NCI-H2107 (cell line): ENCODE measurements around the gene GRIN2A.

Source experiments
- DNase-seq: peaks from one replicate; lab custom pipeline; 2025; lab: John Stamatoyannopoulos, UW

The GRIN2A gene

GRCh38 chr16:9818702-9819101, 363.5 kb downstream of the GRIN2A start:
- no peak for DNase-seq

DNA sequence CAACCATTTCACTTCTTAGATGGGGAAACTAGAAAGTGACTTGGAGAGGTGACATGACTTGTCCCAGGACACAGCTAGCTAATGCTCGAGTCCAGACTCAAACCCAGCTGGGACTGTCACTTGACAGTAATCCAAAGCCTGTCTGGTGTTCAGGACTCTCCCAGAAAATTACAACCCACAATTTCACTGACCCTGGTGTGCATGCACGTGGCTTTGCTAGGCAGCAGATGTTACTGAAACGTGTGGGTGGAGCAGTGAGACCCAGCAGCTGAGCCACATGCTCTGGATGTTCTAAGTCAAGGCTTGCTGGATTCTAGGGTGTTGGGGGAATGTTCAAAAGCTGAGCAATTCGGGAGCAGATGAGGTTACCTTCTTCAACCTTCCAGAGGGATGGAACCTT, 364.6 kb downstream of the GRIN2A start:
- no peak for DNase-seq

DNA sequence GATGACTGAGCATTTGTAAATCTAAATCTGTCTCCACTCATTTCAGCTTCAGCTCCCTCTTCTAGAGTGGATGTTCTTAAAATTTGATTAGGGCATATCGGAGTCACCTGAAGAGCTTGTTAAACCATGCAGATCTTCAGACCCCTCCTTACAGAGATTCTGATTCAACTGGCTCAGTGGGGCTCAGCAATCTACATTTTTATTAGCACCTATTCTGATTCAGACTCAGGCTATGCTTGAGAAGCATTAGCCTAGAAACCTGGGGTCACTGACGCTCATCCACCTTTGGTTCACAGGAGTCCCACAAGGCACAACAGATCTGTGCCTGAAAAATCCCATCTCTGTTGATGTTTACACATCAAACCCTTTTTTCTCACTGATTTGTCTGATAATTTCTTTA, 365.6 kb downstream of the GRIN2A start:
- no peak for DNase-seq

DNA sequence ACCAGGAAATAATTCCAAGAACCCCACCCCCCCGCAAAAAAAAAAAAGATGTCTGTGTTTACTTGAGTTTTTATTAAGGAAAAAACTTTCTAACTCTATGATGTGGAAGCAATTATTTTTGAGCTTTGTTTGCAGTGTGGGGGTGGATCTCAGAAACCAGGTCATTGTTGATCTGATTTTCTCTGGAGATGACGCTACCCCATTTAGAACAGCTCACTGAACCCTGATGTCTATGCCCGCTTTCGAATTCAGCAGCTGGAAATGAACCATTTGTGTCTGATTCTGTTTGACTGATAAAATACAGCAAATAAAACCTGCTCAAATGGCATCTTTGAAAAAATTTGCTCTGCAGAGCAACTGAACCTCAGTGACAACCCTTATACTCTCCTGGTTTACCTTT, 368.6 kb downstream of the GRIN2A start:
- no peak for DNase-seq

DNA sequence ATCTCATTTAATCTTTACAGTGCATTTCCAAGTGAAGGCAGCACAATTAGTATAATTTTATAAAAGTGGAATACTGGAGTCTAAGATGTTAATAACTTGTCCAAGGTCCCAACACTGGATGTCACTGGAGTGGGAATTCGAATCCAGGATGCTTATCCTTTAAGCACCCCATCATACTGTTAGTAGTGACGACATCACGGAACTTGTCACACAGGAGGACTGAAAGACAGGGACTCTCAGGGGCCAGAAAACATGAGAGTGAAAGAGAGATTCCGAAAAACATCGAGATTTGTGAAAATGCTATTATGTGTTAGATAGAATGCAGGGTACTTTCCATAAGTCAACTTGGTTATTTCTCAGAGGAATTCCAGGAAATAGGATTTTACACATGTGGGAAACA, 374.0 kb downstream of the GRIN2A start:
- DNase-seq = no peak

DNA sequence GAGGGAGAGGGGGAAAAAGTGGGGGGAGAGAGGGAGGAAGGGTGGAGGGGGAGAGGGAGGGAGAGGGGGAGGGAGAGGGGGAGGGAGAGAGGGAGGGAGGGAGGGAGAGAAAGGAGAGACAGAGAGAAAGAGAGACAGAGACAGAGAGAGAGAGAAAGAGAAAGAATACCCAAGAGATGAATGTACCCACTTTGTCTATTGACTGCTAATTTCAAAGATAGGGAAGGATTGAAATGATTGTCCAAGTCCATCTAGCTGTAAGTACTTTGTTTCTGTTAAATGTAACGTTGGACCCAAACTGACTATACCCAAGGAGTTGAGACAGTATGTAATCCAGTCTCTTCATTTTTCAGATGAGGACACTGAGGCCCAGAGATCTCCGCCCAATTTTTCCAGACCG, 374.9 kb downstream of the GRIN2A start:
- DNase-seq = no peak

DNA sequence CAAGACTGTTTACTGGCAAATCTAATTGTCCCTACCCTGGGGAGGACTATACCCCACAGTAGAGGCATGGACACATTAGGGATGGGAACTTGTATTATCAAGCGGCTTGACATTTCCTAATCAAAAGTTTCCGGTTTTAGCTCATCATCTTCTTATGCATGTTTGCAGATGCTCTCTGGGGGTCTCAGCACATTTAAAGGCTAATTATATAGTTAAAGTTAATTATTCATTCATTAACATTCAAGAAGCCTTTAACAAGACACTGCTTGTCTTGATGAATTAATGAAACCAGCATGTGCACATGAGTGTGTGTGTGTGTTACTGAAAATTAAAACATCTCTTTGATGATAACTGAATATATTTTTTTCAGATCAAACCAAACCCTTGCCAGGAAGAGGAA, 377.1 kb downstream of the GRIN2A start:
- no peak for DNase-seq

DNA sequence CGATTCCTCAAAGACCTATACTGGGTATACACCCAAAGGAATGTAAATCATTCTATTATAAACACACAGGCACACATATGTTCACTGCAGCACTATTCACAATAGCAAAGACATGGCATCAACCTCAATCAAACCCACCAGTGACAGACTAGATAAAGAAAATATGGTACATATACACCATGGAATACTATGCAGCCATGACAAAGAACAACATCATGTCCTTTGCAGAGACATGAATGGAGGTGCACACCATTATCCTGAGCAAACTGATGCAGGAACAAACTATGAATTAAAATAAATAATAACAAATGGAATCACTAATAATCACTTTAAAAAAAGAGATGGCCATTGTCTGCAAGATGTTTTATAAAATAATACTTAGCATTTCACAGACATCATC, 380.1 kb downstream of the GRIN2A start:
- no peak for DNase-seq

DNA sequence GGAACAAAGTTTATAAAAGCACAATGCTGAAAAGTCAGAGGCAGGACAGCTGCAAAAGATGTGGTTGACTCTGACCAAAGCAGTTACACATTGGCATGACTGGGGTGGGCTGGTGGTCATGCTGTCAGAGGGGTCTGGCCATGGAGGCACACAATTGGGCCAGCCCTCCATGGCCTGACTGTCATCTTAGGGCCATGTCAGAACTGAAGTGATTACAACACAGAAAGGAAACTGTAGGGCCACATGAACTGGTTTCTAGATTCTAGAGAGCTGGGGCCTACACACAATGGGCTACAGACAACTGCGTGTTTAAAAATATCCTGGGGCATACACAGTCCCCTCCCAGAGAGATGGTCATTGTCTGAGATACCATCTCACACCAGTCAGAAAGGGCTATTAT, 380.6 kb downstream of the GRIN2A start:
- DNase-seq = no peak

- no peak for DNase-seq
These were observed 382.0 kb downstream of the GRIN2A start for GRCh38 chr16:9800186-9800738.

DNA sequence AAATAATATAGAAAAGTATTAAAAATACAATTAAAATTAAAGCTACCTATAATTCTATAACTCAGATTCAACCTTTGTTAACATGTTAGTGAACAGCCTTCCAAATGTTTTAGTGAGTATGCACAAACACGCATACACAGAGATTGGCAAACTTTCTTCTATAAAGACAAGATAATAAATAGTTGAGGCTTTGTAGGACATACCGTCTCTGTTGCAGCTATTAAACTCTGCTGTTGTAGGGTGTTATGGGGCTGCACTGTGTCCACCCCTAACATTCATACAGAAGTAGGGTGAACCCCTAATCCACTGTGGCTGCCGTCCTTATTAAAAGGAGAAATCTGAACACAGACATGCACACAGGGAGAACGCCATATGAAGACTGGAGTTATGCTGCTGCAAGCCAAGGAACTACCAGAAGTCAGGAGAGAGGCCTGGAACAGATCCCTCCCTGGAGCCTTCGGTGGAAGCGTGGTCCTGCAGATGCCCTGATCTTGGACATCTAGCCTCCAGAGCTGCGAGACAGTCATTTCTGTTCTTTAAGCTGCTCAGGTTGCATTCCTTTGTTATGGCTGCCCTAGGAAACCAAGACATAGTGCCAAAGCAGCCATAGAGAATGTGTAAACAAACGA, 383.2 kb downstream of the GRIN2A start:
- DNase-seq = no peak

DNA sequence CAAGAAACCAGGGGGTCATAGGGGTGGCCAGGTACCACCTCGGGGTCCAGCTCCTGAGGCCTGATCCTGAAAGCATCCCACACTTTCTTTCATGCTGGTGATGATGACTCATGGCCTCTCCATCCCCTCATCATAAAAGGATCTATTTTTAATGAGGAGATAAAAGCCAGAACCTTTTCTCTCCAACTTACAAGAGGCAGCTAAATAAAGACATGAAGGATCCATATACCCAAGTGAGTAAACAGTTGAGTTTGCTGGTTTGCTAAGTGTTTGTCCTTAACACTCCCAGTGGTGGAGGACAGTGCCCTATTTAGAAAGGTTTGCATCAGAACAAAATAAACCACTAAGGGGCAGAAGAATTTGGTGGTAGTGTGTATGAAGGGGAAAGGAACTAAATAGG, 383.8 kb downstream of the GRIN2A start:
- no peak for DNase-seq

DNA sequence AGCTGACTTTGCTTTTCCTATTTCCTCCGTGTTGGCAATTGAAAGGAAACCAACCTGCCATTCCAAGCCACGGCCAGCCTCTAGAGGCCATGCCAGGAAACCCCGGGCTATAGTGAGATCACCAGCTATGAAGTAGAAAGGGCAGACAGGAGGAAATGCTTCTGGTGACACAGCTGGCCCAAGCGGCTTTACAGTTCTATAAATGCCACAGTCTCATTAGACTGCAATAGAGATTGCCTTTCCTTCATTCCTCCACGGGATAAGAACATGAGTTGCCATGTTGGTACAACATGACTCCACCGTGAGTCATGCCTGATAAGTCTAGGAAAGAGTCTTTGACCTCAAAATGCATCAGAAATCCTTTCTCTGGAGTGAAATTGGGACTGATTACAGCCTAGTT, 384.9 kb downstream of the GRIN2A start:
- no peak for DNase-seq

- no peak for DNase-seq
These were observed 388.6 kb downstream of the GRIN2A start for GRCh38 chr16:9793623-9794022.

DNA sequence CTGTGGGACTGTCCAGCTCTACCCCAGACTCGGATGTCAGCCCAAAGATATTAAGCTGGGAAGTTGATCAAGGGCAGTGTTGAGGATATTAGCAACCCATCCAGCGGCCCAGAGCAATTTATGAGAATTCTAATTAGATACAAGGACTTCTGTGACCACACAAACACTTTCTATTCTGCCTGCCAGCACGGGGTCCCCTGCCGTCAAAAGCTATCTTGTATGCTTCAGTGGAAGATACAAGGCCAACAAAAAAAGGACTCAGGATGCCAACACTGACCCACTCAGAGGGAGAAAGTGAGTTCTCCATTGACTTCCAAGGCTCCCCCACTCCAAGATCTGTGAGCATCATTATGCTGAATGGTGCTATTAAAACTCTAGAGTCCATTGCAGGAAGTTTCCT, 390.7 kb downstream of the GRIN2A start:
- DNase-seq = no peak

DNA sequence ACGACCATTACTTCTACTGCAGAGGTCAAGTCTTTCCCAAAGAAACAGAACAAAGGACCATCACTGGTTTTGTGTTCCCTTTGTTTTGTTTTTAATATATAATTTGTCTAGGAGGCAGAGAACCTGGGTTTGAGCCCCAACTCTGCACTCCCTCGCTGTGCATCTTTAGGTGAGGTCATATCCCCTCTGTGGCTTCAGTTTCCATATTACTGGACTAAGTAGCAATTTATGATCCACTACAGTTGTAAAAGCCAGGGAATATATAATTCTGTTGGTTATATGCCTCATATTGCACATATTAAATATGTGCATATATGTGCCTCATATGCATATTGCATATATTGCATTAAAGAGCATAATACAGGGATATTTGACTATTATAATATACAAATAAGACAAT, 392.0 kb downstream of the GRIN2A start:
- no peak for DNase-seq

- no peak for DNase-seq
These were observed 394.5 kb downstream of the GRIN2A start for GRCh38 chr16:9787717-9788116.

GRCh38 chr16:9780831-9781230, 401.4 kb downstream of the GRIN2A start:
- DNase-seq = no peak

GRCh38 chr16:9778849-9779248, 403.4 kb downstream of the GRIN2A start:
- DNase-seq = no peak

DNA sequence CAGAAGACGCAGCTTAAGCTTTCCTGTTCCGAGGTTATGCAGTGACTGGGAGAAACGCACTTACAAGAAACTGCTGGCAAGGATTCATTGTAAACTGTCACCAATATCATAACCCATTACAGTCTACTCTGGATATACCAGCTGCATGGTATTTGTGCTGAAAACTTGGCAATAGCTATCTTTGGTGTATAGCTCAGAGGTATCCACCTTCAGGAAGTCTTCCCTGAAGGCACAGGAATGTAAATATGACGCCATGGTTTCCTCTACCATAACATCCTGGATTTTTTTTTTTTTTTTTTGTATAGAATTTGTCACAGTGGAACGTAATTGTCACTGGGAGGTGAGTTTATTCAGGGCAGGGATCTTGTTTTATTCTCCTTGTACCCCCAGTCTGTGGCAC, 406.2 kb downstream of the GRIN2A start:
- no peak for DNase-seq

- DNase-seq = no peak
These were observed 408.9 kb downstream of the GRIN2A start for GRCh38 chr16:9773289-9773688.

- no peak for DNase-seq
These were observed 409.6 kb downstream of the GRIN2A start for GRCh38 chr16:9772526-9773225.

- DNase-seq = no peak
These were observed 415.3 kb downstream of the GRIN2A start for GRCh38 chr16:9766891-9767290.

DNA sequence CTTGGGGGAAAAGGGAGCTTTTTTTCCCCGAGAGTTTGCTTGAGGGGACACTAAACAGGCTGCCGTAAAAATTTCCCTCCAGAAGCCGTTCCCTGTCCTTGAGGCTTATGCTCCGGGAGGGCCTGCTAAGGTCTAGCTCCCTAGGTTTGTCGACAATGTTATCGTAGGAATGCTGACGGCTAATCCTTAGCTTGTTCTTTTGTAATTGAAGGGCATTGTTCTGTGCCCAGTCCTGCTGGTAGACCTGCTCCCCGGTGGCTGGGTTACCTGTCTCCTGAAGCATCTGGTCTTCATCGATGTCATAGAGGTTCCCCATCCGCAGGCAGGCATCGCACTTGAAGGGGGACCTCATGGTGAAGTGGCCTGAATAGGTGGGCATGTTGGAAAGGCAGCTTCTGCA, 418.7 kb downstream of the GRIN2A start:
- no peak for DNase-seq
